GM12892 (cell line): ENCODE measurements around the gene PEX11G.

ENCODE experiments used
- POLR2A ChIP-seq: IDR thresholded peaks from 2 replicates; pipeline ENCODE4 v1.6.1; 2011; ENCODE audit warnings: low read depth, low read length, control low read depth
- POLR2AphosphoS5 ChIP-seq: IDR thresholded peaks from 2 replicates; pipeline ENCODE4 v1.6.1; 2011; ENCODE audit warnings: low read depth, low read length, control low read depth

GRCh38 chr19:7434391-7434790 lies 54.4 kb downstream of the PEX11G start:
- TF ChIP-seq POLR2AphosphoS5 = no peak
- no peak for TF ChIP-seq POLR2A
